WTC11 (cell line): ENCODE measurements around the gene RFX8. TPM values are rescaled to one million over a fixed set of nuclear protein-coding genes. Genes with fewer than 3 reads are reported as not detected.

ENCODE experiments used
- ATAC-seq: fragments of 200-7000 bp; cut with Tn5 transposase; 2 replicates; pipeline ENCODE4 v1.10.0; 2021; ENCODE audit warnings: mild to moderate bottlenecking, moderate library complexity
- CTCF ChIA-PET: fragments of 300-600 bp; sonication (Branson Sonifier 250); formaldehyde crosslinking; loops from one replicate; lab custom pipeline; 2021; ENCODE audit warnings: antibody characterized with exemption; lab: Charles Lee
- POLR2A ChIA-PET: fragments of 350-600 bp; sonication (Branson Sonifier 250); formaldehyde crosslinking; loops from one replicate; lab custom pipeline; 2021; ENCODE audit warnings: antibody characterized with exemption; lab: Charles Lee
- DNase-seq: peaks from one replicate; pipeline ENCODE4 v3.0.0; 2021; ENCODE audit warnings: low spot score
- H3K27ac Mint-ChIP-seq: 2 replicates; pipeline ENCODE4 v1.8.0; 2021; ENCODE audit warnings: mixed read lengths
- H3K27me3 Mint-ChIP-seq: 2 replicates; pipeline ENCODE4 v1.8.0; 2021; ENCODE audit warnings: low read depth, mild to moderate bottlenecking, moderate library complexity, mixed read lengths
- H3K36me3 Mint-ChIP-seq: 2 replicates; pipeline ENCODE4 v1.8.0; 2021; ENCODE audit warnings: mixed read lengths
- H3K4me1 Mint-ChIP-seq: 2 replicates; pipeline ENCODE4 v1.8.0; 2022; ENCODE audit warnings: mixed read lengths
- H3K4me3 Mint-ChIP-seq: 2 replicates; pipeline ENCODE4 v1.8.0; 2021; ENCODE audit warnings: mild to moderate bottlenecking, moderate library complexity, mixed read lengths
- H3K9me3 Mint-ChIP-seq: 2 replicates; pipeline ENCODE4 v1.8.0; 2021; ENCODE audit warnings: mixed read lengths
- CBFB ChIP-seq: sonication (generic); formaldehyde crosslinking; IDR thresholded peaks from 2 replicates; pipeline ENCODE4 v1.8.1; 2022; ENCODE audit warnings: mild to moderate bottlenecking, low read depth, missing genetic modification reagents
- CREM ChIP-seq: sonication (generic); formaldehyde crosslinking; IDR thresholded peaks from 2 replicates; pipeline ENCODE4 v1.8.1; 2022; ENCODE audit warnings: mild to moderate bottlenecking, missing genetic modification reagents, moderate library complexity
- ERG ChIP-seq: fragments of 250-450 bp; sonication (Bioruptor Pico); IDR thresholded peaks from 2 replicates; pipeline ENCODE4 v1.8.0; 2021; ENCODE audit warnings: mild to moderate bottlenecking
- ESRRA ChIP-seq: sonication (generic); formaldehyde crosslinking; IDR thresholded peaks from 2 replicates; pipeline ENCODE4 v1.8.1; 2022; ENCODE audit warnings: mild to moderate bottlenecking, missing genetic modification reagents, borderline replicate concordance
- FOXP4 ChIP-seq: sonication (generic); formaldehyde crosslinking; IDR thresholded peaks from 2 replicates; pipeline ENCODE4 v1.8.0; 2022; ENCODE audit warnings: mild to moderate bottlenecking, missing genetic modification reagents
- GABPB1 ChIP-seq: sonication (generic); formaldehyde crosslinking; IDR thresholded peaks from 2 replicates; pipeline ENCODE4 v1.8.1; 2023; ENCODE audit warnings: mild to moderate bottlenecking, missing genetic modification reagents
- GTF2I ChIP-seq: fragments of 250-450 bp; sonication (Bioruptor Pico); conservative IDR thresholded peaks from 2 replicates; pipeline ENCODE4 v1.4.0; 2021; ENCODE audit warnings: mild to moderate bottlenecking
- HMGA2 ChIP-seq: fragments of 250-450 bp; sonication (Bioruptor Pico); IDR thresholded peaks from 2 replicates; pipeline ENCODE4 v1.4.0; 2021; ENCODE audit warnings: mild to moderate bottlenecking, moderate library complexity
- NR2C2 ChIP-seq: sonication (generic); formaldehyde crosslinking; IDR thresholded peaks from 2 replicates; pipeline ENCODE4 v1.8.0; 2022; ENCODE audit warnings: mild to moderate bottlenecking, missing genetic modification reagents
- NR3C1 ChIP-seq: sonication (generic); formaldehyde crosslinking; conservative IDR thresholded peaks from 2 replicates; pipeline ENCODE4 v1.8.1; 2023; ENCODE audit warnings: low read depth, mild to moderate bottlenecking, missing genetic modification reagents
- OVOL2 ChIP-seq: fragments of 250-450 bp; sonication (Bioruptor Pico); IDR thresholded peaks from 2 replicates; pipeline ENCODE4 v1.9.0; 2021; ENCODE audit warnings: mild to moderate bottlenecking, borderline replicate concordance
- PRDM15 ChIP-seq: sonication (generic); formaldehyde crosslinking; IDR thresholded peaks from 2 replicates; pipeline ENCODE4 v1.8.0; 2022; ENCODE audit warnings: missing genetic modification reagents
- PREB ChIP-seq: sonication (generic); formaldehyde crosslinking; IDR thresholded peaks from 2 replicates; pipeline ENCODE4 v1.8.1; 2022; ENCODE audit warnings: mild to moderate bottlenecking, missing genetic modification reagents, moderate library complexity, borderline replicate concordance
- SMAD4 ChIP-seq: sonication (generic); formaldehyde crosslinking; IDR thresholded peaks from 2 replicates; pipeline ENCODE4 v1.8.0; 2022; ENCODE audit warnings: mild to moderate bottlenecking, missing genetic modification reagents
- TP53 ChIP-seq: sonication (generic); formaldehyde crosslinking; IDR thresholded peaks from 2 replicates; pipeline ENCODE4 v1.8.1; 2023; ENCODE audit warnings: mild to moderate bottlenecking, missing genetic modification reagents
- ZNF138 ChIP-seq: sonication (generic); formaldehyde crosslinking; conservative IDR thresholded peaks from 2 replicates; pipeline ENCODE4 v1.8.1; 2022; ENCODE audit warnings: mild to moderate bottlenecking, moderate library complexity, missing genetic modification reagents
- ZNF219 ChIP-seq: sonication (generic); formaldehyde crosslinking; IDR thresholded peaks from 2 replicates; pipeline ENCODE4 v1.8.0; 2023; ENCODE audit warnings: missing genetic modification reagents, mild to moderate bottlenecking, borderline replicate concordance
- ZNF425 ChIP-seq: fragments of 250-450 bp; sonication (Bioruptor Pico); conservative IDR thresholded peaks from 2 replicates; pipeline ENCODE4 v1.9.0; 2021; ENCODE audit warnings: mild to moderate bottlenecking
- ZNF671 ChIP-seq: fragments of 250-450 bp; sonication (Bioruptor Pico); IDR thresholded peaks from 2 replicates; pipeline ENCODE4 v1.8.0; 2021; ENCODE audit warnings: mild to moderate bottlenecking
- ZSCAN18 ChIP-seq: fragments of 250-450 bp; sonication (Bioruptor Pico); IDR thresholded peaks from 2 replicates; pipeline ENCODE4 v2.1.2; 2022; ENCODE audit warnings: mild to moderate bottlenecking, moderate library complexity
- total RNA-seq: library from RNA; stranded (reverse); gene quantifications from 3 replicates; pipeline ENCODE4 v1.2.3, GENCODE V29; 2021

RFX8 gene
- total RNA-seq, 1 experiment from 2014 or later: 0.28 TPM

GRCh38 chr2:101371636-101372035 lies 103.3 kb downstream of the RFX8 start (continued):
- no peak for TF ChIP-seq CBFB

GRCh38 chr2:101369100-101369499 lies 105.8 kb downstream of the RFX8 start:
- Mint-ChIP-seq H3K4me3 (no peak overlapping the region), H3K27me3 (peaks cover 3% of the 10 kb centered on the region; the same call in 1 of the 2 replicates), H3K4me1 (peaks cover 9% of the 10 kb centered on the region), H3K27ac (no peak overlapping the region), H3K36me3 (no peaks in the 10 kb centered on the region), H3K9me3 (peaks cover 12% of the 10 kb centered on the region)
- TF ChIP-seq TP53 (CRISPR knock-in tag): no peak
- TF ChIP-seq ZNF219: no peak
- no peak for TF ChIP-seq GABPB1 (CRISPR knock-in tag)
- TF ChIP-seq ZNF425 (CRISPR knock-in tag): no peak
- no peak for TF ChIP-seq PRDM15 (CRISPR knock-in tag)
- no peak for TF ChIP-seq FOXP4 (CRISPR knock-in tag)
- TF ChIP-seq NR2C2: no peak
- no peak for TF ChIP-seq NR3C1 (CRISPR knock-in tag)
- TF ChIP-seq GTF2I (CRISPR knock-in tag): no peak
- no peak for TF ChIP-seq CREM (CRISPR knock-in tag)
- TF ChIP-seq OVOL2 (CRISPR knock-in tag): no peak
- TF ChIP-seq SMAD4 (CRISPR knock-in tag): no peak
- TF ChIP-seq HMGA2 (CRISPR knock-in tag): no peak
- TF ChIP-seq ESRRA (CRISPR knock-in tag): no peak
- TF ChIP-seq PREB (CRISPR knock-in tag): no peak
- no peak for TF ChIP-seq ZNF138 (CRISPR knock-in tag)
- TF ChIP-seq ZSCAN18 (CRISPR knock-in tag): no peak
- no peak for TF ChIP-seq ERG
- no peak for TF ChIP-seq ZNF671 (CRISPR knock-in tag)
- no peak for ATAC-seq
- no peak for DNase-seq
- ChIA-PET POLR2A (no interaction called here), CTCF (interaction anchor here (0.9 to 1.2 kb wide), 2 partner anchors 27 to 50 kb away, joined by 3 read pairs; no protein-coding TSS in a partner anchor)
